Endometrial microvascular endothelial cells (primary cell): ENCODE measurements around the gene SCAMP3. TPM values are rescaled to one million over a fixed set of nuclear protein-coding genes. Genes with fewer than 3 reads are reported as not detected.
"Not testable (repeated sequence)": the region's sequence is repeated elsewhere in the genome, so short reads cannot be mapped to it uniquely, and the experiment has no call there.

Source experiments
- in situ Hi-C: cut with HindIII; loops from 2 replicates; pipeline ENCODE4 v1.10.0; 2017; ENCODE audit warnings: low sequenced_read_pairs, low pct_unique_long_range_greater_than_20kb; ENCODE audit errors: inconsistent ontology term
- total RNA-seq: library from RNA; depleted of rRNA; stranded (reverse); fragments of >200 nt; gene quantifications from one replicate; pipeline ENCODE4 v1.2.3, GENCODE V29; 2015; ENCODE audit errors: inconsistent ontology term

SCAMP3 gene
- 77.1 TPM for total RNA-seq

DNA sequence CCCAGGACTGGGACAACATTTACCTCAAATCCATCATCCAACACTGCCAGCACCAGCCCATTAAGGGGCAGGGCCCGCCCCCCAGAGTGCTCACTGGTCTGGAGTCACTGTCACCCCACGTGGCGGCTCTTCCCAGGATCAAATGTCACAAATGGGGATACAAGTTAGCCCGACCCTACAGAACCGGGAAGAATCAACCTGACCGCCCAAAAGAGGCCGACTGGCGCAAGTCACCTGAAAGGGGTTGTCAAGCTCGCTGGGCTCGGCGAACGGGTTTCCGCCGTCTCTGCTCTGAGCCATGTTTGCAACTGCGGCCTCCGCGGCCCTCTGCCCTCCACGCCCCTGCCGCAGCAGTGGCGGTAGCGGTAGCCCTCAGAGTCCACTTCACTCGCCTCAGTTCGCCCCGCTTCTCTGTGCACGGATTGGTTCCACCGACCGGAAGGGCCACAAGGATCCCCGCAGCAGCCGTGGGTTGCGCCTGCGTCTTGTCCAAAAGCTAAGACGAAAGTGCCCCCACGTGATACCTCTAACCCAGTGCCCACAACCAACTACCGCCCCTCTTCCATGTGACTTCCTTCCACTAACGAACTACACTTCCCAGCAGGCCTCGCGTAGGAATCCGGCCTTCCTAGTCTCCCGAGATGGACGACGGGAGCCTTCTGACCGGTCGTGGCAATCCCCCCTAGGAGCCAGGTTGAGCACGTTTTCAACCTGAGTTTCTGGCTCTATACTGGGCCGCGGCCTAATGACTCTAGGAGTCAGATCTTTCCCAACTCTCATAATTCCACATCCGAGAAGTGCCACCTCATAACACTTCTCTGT, at the start of gene SCAMP3:
SCAMP3 (minus strand) TSS at position 509 of the 822 bp plus-strand sequence; CDS start at position 300, 209 bp downstream.
- in situ Hi-C loops, result no loop called here

DNA sequence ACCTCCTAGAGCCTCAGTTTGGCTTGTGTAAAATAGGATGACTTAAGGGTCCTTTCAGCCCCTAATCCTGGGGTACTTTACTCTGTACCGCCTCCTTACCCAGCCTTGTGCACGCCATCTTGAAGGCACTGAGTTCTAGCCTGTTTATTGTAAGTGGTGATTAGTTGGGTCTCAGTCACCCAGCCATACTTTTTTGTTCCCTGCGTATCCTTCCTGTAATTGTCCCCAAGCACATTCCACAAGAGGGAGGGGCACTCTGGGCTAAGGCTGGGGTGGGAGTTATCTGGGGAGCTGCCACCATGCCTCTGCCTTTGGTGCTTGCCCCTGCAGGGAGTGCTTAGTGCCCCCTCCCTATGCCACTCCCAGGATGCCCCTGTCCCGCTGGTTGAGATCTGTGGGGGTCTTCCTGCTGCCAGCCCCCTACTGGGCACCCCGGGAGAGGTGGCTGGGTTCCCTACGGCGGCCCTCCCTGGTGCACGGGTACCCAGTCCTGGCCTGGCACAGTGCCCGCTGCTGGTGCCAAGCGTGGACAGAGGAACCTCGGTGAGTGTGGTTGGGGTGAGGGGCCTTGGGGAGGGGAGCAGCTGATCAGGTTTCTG, 47.4 kb upstream of the SCAMP3 start:
- in situ Hi-C loops, result no loop called here

DNA sequence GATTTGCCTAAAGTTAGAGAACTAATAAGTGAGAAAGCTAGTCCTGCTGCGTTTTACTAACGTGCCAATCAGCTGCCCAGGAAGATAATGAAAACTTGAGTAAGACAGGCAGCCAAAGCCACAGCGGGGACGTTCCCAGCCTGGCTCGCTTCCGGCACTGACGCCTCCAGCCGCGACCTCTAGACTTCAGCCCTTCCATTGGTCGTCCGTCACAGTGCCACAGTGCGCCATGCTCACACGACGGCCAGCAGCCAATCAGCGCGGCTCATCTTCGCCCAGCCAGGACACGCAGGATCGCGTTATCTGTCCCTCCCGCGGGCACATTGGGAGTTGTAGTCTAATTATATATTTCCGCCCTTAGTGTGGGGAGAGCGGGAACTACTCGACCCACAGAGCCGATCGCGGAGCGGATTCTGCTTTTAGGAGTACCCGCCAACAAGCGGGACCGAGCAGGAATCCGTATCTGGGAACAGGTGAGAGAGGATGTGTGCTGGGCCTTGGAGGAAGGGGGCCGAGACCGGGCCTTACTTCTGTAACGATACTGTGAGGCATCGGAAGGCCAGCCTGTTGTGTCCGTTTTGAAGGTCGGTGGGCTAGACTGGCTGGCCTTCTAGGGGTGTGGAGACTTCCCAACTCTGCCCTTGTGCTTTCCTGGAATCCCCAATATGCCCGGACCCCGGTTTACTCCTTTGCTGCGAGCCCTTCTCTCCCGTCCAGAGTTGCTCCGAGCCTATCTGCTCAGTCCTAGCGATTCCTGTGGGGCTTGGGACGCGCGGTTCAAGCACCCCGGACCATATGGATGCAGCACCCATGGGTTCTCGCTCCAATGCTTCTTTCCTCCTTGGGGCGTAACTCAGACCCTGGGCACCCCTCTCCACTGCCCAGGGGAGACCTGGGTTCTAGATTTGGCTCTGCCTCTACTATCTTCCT, 46.6 kb upstream of the SCAMP3 start, which contains the start of gene FDPS:
FDPS (plus strand) TSS at position 374 of the 930 bp plus-strand sequence. CDS start 924 bp downstream, outside the sequence.
- in situ Hi-C loops, result no loop called here

DNA sequence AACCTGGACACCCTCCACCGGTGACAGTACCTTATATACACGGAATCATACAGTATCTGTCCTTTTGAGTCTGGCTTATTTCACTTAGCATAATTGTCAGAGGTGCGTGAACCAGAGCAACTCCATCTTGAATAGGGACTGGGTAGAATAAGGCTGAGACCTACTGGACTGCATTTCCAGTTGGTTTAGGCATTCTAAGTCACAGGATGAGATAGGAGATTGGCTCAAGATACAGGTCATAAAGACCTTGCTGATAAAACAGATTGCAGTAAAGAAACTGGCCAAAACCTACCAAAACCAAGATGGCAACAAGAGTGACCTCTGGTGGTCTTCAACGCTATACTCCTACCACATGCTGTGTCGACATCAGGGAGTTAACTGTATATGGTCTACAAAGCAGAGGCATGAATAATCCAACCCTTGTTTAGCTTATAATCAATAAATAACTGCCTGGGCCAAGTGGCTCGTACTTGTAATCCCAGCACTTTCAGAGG, 45.1 kb upstream of the SCAMP3 start:
- in situ Hi-C loops, result no loop called here

DNA sequence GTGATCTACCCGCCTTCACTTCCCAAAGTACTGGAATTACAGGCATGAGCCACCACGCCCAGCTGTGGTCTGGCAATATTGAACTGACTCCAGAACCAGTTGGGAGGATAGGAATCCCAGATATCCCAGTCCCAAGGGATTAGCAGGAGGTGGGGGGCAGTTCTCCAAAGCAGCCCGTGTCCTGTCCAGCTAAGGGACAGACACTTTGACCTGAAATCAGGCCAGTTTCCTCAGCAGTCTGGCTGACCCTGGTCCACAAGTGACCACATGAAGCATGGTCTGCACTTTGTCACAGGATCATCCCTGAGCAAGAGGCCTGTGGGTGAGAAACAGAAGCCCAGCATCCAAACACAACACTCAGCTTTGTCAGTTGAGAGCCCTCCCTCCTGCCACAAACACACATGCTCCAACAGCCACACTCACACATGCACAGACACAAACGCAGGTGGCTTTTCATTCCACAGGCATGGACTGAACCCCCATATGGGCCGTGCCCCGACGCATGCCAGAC, 43.8 kb upstream of the SCAMP3 start:
- in situ Hi-C loops, result no loop called here

DNA sequence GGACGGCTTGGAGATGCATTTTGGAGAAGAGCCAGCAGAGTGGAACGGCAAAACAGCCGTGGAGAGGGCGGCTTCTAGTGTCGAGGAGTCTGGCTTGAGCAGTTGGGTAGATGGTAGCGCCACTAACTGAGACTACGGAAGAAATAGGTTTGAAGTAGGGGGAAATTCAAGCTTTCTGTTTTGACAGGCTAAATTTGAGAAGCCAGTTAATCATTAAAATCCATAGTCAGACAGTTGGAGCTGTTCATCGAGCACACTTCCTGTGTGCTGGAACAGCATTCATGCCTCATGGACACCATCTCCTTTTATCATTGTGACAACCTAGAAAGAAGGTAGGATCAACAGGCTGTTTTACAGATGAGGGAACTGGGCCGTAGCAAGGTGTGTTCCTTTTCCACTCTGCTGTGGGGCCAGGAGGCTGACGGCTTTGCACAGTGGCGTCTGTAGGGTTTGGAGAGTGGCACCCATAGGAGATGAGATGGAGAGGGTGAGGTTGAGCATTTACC, 42.5 kb upstream of the SCAMP3 start:
- in situ Hi-C loops, result no loop called here

DNA sequence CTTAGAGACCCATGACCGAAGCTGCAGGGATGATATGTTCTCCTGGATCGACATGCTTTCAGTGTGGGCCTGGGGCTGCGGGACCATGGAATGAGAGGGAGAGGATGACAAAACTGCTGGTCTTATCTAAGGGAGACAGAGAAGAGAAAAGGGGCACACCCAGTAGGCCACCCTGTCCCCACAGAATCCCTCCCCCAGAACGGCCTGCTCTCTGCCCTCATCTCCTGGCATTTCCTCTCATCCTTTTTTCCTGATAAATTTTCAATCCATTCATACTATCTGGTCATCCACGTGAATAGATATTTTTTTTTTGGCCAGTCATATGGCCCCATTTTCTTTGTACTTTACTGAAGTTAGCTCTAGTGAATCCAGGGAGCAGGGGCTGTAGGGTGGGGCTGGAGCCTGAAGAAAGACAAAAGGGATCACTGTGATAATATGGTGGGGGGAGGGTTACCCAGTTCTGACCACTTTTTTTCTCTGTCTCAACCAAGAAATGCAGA, 39.2 kb upstream of the SCAMP3 start, which contains the start of gene PKLR:
PKLR (minus strand) TSS at position 97 of the 500 bp plus-strand sequence; CDS start at position 54, 43 bp downstream.
- in situ Hi-C loops, result no loop called here

DNA sequence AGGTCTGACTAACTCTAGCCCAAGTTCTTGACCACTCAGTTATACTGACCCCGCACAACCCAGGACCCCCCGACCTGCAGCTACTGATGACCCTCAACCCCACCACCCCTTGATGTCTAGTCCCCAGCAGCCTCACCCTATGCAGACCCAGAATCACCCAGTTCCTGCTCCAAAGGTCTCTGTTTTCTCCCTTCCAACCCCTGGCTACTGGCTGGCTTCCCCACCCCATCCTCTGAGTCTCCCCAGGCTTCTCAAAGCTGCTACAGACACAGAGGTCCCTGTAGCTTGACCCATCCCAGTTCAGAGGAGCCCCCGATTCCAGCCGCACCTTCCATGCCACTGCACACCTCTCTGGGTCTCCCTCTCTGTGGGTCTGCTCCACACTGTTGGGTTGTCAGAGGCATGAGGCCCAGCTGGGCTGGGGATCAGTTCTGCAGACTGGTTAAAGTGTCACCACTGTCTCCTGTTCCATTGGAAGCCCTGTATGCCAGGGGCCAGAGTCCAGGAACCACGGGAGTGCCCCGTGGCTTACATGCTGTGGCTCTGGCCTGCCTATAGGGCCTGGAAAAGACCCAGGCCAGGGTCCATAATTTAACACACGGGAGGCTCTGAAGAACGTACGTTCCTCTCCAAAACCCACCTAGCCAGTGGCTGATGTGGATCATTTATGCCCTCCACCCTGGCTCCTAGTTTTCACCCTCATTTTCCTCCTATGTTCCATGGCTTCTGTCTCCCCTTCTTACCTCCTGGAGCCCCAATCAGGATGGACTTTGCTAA, 38.6 kb upstream of the SCAMP3 start:
- in situ Hi-C loops, result no loop called here

DNA sequence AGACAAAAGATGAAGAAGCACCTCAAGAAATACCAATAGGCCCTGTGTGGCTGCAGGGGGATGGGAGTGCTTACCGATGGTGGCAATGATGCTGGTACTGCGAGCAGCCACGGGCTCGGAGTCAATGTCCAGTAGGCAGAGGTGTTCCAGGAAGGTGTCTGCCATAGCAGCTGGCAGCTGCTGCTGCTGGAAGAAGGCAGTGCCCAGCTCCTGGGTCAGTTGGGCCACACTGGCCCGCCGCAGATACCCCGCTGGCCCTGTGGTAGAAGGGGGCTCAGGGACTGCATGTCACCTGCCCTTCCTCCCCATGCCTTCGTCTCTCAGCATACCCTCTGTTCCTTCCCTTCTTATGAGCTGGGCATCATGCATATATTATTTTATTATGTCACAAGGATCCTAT, 37.9 kb upstream of the SCAMP3 start:
- in situ Hi-C loops, result no loop called here

DNA sequence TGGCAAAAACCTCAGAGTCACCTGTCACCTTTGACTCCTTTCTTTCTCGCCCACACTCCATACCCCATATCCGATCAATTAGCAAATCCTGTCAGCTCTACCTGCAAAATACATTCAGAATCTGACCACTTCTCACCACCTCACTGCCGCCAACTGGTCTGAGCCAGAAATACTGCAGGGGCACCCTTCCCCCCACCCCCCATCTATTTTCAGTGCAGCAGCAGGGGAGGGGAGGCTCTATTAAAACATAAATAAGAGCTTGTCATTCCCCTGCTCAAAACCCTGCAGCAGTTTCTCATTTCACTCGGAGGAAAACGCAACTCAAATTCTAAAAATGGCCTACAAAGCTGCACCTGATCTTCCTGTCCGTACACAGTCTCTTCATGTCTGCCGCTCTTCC, 35.2 kb upstream of the SCAMP3 start:
- in situ Hi-C loops, result no loop called here

DNA sequence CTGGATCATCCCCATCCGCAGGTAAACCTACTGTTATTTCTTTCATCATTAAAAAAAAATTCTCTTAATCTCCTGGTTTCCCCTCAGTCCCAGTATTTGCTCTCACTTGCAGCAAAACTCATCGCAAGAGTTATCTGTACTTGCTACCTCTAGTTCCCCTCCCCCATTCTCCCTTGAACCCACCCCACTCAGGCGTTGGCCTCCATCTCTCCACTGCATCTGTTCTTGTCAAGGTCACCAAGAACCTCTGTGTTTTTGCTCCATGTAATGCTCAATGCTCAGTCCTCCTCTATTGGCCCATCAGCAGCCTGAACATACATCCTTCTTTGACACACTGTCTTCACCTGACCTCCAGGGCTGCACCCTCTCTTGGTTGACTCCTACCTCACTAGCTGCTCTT, 34.5 kb upstream of the SCAMP3 start:
- in situ Hi-C loops, result no loop called here

DNA sequence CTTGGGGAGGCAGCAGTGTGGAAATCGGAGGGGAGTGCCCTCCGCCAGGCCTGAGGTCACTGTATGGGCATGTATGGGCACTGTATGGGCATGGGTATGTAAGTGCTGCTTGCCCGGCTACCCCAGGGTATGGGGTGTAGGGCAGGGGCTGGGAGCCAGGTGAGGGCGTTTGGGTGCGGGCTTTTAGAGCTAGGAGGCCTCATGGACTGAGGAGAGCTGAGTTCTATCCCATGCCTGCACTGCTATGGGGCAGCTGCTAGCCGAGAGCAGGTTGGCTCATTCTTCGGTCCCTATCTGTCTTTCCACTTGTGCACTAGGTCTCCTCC, 33.7 kb upstream of the SCAMP3 start:
- in situ Hi-C loops, result no loop called here

DNA sequence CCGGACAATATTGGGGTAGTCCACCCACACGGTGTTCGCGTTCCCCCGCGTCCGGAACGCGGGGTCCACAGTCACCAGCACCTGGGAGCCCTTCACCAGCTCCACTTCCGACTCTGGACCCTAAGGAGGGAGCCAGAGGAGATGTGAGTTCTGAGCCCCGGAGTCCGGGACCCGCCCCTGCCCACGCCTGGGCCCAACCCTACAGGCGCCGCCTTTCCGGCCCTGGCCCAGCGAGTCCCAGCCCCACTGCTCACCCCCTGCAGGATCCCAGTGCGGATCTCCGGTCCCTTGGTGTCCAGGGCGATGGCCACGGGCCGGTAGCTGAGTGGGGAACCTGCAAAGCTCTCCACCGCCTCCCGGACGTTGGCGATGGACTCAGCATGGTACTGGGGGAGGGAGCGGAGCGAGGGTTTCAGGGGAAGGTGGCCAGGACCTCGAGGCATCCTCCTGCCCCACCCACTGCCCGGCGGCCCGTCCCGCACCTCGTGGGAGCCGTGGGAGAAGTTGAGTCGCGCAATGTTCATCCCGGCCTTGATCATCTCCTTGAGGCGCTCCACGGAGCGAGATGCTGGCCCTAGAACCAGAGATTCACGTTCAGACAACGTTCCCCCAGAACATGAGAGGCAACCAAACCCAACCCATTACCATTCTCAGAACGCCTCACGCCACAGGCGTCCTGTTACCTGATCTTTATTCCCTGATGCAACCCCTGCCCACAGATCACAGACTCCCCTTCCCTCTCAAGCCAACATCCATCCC, 33.2 kb upstream of the SCAMP3 start:
- in situ Hi-C loops, result no loop called here

DNA sequence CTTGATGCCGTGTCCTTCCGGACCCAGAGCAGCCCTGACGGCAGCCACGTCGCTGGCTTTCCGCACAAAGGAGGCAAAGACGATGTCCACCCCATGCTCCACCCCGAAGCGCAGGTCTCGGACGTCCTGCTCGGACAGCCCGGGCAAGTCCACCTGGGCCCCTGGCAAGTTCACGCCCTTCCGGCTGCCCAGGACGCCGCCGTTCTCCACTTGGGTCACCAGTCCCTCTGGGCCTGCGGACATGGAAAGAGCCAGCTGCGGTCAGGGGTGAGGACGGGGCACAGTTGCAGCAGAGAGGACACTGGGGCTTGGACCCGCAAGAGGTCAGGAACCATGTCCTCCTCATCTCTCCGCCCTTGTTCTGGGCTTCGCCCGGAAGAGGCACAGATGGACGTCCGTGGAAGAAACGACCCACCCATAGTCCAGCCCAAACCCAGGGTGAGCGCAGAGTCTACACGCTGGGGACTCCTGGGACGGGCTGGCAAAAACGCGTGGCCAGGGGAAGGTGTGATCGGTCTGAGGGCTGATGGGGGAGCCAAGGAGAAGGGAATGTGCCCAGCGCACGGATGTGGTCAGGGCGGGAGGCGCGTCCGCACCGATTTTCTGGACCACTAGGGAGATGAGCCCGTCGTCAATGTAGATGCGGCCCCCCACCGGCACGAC, 32.5 kb upstream of the SCAMP3 start:
- in situ Hi-C loops, result no loop called here

DNA sequence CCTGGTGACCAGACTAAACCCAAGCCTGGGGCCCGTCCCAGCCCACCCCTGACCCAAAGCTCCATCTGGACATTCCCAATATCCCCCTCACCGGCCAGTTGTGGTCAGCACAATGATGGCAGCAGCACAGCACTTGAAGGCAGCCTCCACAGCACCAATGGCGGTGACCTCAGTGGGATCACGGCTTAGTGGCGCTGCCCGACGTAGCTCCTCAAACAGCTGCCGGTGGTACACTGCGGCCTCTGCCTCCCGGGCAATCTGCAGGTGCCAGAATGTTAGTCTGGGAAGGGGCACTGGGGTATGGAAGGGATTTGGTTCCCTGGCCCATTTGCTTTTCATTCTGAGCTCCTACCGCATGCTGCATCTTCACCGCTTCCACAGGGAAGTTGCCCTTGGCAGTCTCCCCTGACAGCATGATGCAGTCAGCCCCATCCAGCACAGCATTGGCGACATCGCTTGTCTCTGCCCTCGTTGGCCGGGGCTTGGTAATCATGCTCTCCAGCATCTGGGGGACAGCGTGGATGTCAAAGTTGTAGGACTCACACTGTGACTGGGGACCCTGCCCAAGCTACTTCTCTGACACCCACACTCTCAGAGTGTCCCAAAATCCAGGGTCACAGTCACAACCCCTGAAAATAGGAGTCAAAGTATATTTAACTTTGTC, 31.1 kb upstream of the SCAMP3 start:
- in situ Hi-C loops, result no loop called here

DNA sequence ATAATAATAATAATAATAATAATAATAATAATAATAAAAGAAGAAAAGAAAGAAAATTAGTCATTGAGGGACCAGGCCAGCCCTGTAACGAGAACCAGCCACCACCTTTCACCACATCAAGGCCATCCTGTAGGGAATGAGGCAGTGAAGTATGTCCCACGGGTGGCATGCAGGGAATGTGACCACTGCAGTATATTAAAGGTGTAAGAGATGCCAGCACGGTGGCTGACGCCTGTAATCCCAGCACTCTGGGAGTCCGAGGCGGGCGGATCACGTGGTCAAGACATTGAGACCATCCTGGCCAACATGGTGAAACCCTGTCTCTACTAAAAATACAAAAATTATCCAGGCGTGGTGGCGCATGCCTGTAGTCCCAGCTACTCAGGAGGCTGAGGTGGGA, 28.8 kb upstream of the SCAMP3 start:
- in situ Hi-C loops, result not testable (repeated sequence)
